DOHH2 (cell line): ENCODE data around the gene SMAP2.

ENCODE experiments used
- H3F3A ChIP-seq: fragments of 200-600 bp; sonication (generic), shearing (Covaris generic); 2 replicates; pipeline ENCODE4 v1.6.0; 2016; ENCODE audit warnings: antibody characterized with exemption, mild to moderate bottlenecking; ENCODE audit not compliant: control insufficient read depth, insufficient read depth
- H3K27ac ChIP-seq: fragments of 200-600 bp; sonication (generic); 2 replicates; pipeline ENCODE4 v1.5.1; 2014; ENCODE audit warnings: low read depth, mild to moderate bottlenecking, low read length, moderate library complexity
- H3K27me3 ChIP-seq: fragments of 200-600 bp; sonication (generic); 2 replicates; pipeline ENCODE4 v1.6.1; 2014; ENCODE audit warnings: mild to moderate bottlenecking, low read length, mixed read lengths; ENCODE audit not compliant: control insufficient read depth
- H3K36me3 ChIP-seq: fragments of 200-600 bp; sonication (generic); 2 replicates; pipeline ENCODE4 v1.6.1; 2014; ENCODE audit warnings: mild to moderate bottlenecking, low read length, moderate library complexity, mixed read lengths; ENCODE audit not compliant: control insufficient read depth
- H3K4me1 ChIP-seq: fragments of 200-600 bp; sonication (generic); 2 replicates; pipeline ENCODE4 v1.6.1; 2014; ENCODE audit warnings: mild to moderate bottlenecking, low read length, mixed read lengths; ENCODE audit not compliant: control insufficient read depth
- H3K4me2 ChIP-seq: fragments of 200-600 bp; sonication (generic); 2 replicates; pipeline ENCODE4 v1.6.0; 2014; ENCODE audit warnings: mild to moderate bottlenecking, low read length, moderate library complexity
- H3K4me3 ChIP-seq: fragments of 200-600 bp; sonication (generic); 2 replicates; pipeline ENCODE4 v1.5.1; 2014; ENCODE audit warnings: mild to moderate bottlenecking, low read length, mixed read lengths
- H3K79me2 ChIP-seq: fragments of 200-600 bp; sonication (generic); 2 replicates; pipeline ENCODE4 v1.6.1; 2014; ENCODE audit warnings: mild to moderate bottlenecking, low read length, mixed read lengths; ENCODE audit not compliant: control insufficient read depth
- H3K9me2 ChIP-seq: fragments of 200-600 bp; sonication (generic); replicated peaks from 2 replicates; pipeline ENCODE4 v1.6.1; 2014; ENCODE audit warnings: mild to moderate bottlenecking, low read length, mixed read lengths; ENCODE audit not compliant: control insufficient read depth
- H3K9me3 ChIP-seq: fragments of 200-600 bp; sonication (generic); 2 replicates; pipeline ENCODE4 v1.6.1; 2014; ENCODE audit warnings: antibody characterized with exemption, low read length, mixed read lengths; ENCODE audit not compliant: control insufficient read depth, insufficient read depth
- H4K20me1 ChIP-seq: fragments of 200-600 bp; sonication (generic); 2 replicates; pipeline ENCODE4 v1.6.0; 2014; ENCODE audit warnings: low read depth, mild to moderate bottlenecking, antibody characterized with exemption, low read length, moderate library complexity; ENCODE audit not compliant: control insufficient read depth, insufficient read depth
- CTCF ChIP-seq: fragments of 200-600 bp; sonication (generic); IDR thresholded peaks from one replicate; pipeline ENCODE4 v1.5.1; 2014; ENCODE audit warnings: antibody characterized with exemption, mild to moderate bottlenecking, low read depth, low read length; ENCODE audit not compliant: poor library complexity, severe bottlenecking
- EZH2phosphoT487 ChIP-seq: fragments of 200-600 bp; sonication (generic); IDR thresholded peaks from 2 replicates; pipeline ENCODE4 v1.6.1; 2017; ENCODE audit warnings: borderline replicate concordance, mild to moderate bottlenecking, antibody characterized with exemption, low read length, moderate library complexity, mixed read lengths

The SMAP2 gene

GRCh38 chr1:40413527-40414252 is 40.2 kb downstream of the SMAP2 start:
- no peaks in the 10 kb centered on the region for H3F3A ChIP-seq
- H3K9me3 ChIP-seq: no peaks in the 10 kb centered on the region
- no peaks in the 10 kb centered on the region for H3K27me3 ChIP-seq
- H3K36me3 ChIP-seq: peaks cover 84% of the 10 kb centered on the region
- no peak overlapping the region for H3K4me3 ChIP-seq
- H3K79me2 ChIP-seq: no peaks in the 10 kb centered on the region
- no peaks in the 10 kb centered on the region for H4K20me1 ChIP-seq
- H3K4me1 ChIP-seq: no peaks in the 10 kb centered on the region
- no peak overlapping the region for H3K27ac ChIP-seq
- TF ChIP-seq CTCF (no peak), EZH2phosphoT487 (no peak)
- no peak overlapping the region for H3K4me2 ChIP-seq
- no peaks in the 10 kb centered on the region for H3K9me2 ChIP-seq

- Histone ChIP-seq H3K4me1 (no peaks in the 10 kb centered on the region), H4K20me1 (no peaks in the 10 kb centered on the region), H3K36me3 (peaks cover 81% of the 10 kb centered on the region), H3K9me2 (no peaks in the 10 kb centered on the region), H3F3A (no peaks in the 10 kb centered on the region), H3K4me2 (no peak overlapping the region), H3K4me3 (no peak overlapping the region), H3K27ac (no peak overlapping the region), H3K27me3 (no peaks in the 10 kb centered on the region), H3K9me3 (no peaks in the 10 kb centered on the region), H3K79me2 (no peaks in the 10 kb centered on the region)
- TF ChIP-seq EZH2phosphoT487 (no peak), CTCF (no peak)
These were observed 40.8 kb downstream of the SMAP2 start for GRCh38 chr1:40414331-40414730.

- Histone ChIP-seq H3K79me2 (no peaks in the 10 kb centered on the region), H3K27ac (no peak overlapping the region), H3K9me2 (no peaks in the 10 kb centered on the region), H3F3A (no peaks in the 10 kb centered on the region), H3K4me3 (no peak overlapping the region), H3K4me2 (no peak overlapping the region), H4K20me1 (no peaks in the 10 kb centered on the region), H3K36me3 (peaks cover 73% of the 10 kb centered on the region), H3K4me1 (no peaks in the 10 kb centered on the region), H3K9me3 (no peaks in the 10 kb centered on the region), H3K27me3 (no peaks in the 10 kb centered on the region)
- no peak for TF ChIP-seq CTCF
- no peak for TF ChIP-seq EZH2phosphoT487
These were observed 43.2 kb downstream of the SMAP2 start for GRCh38 chr1:40416709-40417108.
